OCI-M2 (cell line): ENCODE data around the gene SLFN12L.

Source experiments
- DNase-seq: peaks from one replicate; lab custom pipeline; 2025; ENCODE audit not compliant: unreplicated experiment; lab: John Stamatoyannopoulos, UW

SLFN12L gene

GRCh38 chr17:35433075-35433894 is 104.2 kb downstream of the SLFN12L start:
- DNase-seq: no peak

GRCh38 chr17:35432176-35433074 is 105.1 kb downstream of the SLFN12L start, which contains the start of gene SLFN12:
Gene SLFN12 (minus strand): TSS chr17:35432500. CDS start chr17:35423028, 9,472 bp downstream.
- no peak for DNase-seq

GRCh38 chr17:35429702-35430101 is 107.8 kb downstream of the SLFN12L start:
- no peak for DNase-seq

GRCh38 chr17:35428229-35428628 is 109.2 kb downstream of the SLFN12L start:
- no peak for DNase-seq

GRCh38 chr17:35423761-35424160 is 113.7 kb downstream of the SLFN12L start:
- DNase-seq: no peak
